Calu3 (cell line): ENCODE data around the gene FGFRL1. TPM values are rescaled to one million over a fixed set of nuclear protein-coding genes. Genes with fewer than 3 reads are reported as not detected.
A peak's percentile ranks its signal among the peaks of the same experiment; 100 is the strongest.

Source experiments
- BruUV-seq: library from RNA; stranded (reverse); fragments of 400-500 nt; replicated peaks from 2 replicates; lab custom pipeline; 2021; lab: Mats Ljungman, UMichigan
- CTCF ChIA-PET: fragments of 300-600 bp; sonication (Branson Sonifier 250); formaldehyde crosslinking; loops from one replicate; lab custom pipeline; 2022; ENCODE audit warnings: antibody characterized with exemption; lab: Charles Lee
- DNase-seq: peaks from one replicate; pipeline ENCODE4 v3.0.0; 2022
- H3K27ac Mint-ChIP-seq: one replicate; pipeline ENCODE4 v1.8.0; 2022; ENCODE audit warnings: mixed read lengths; ENCODE audit not compliant: unreplicated experiment
- H3K27me3 Mint-ChIP-seq: one replicate; pipeline ENCODE4 v1.8.0; 2022; ENCODE audit warnings: mixed read lengths; ENCODE audit not compliant: unreplicated experiment
- H3K36me3 Mint-ChIP-seq: one replicate; pipeline ENCODE4 v1.8.0; 2022; ENCODE audit warnings: mild to moderate bottlenecking, moderate library complexity, mixed read lengths; ENCODE audit not compliant: insufficient read depth, unreplicated experiment
- H3K4me1 Mint-ChIP-seq: one replicate; pipeline ENCODE4 v1.8.0; 2022; ENCODE audit warnings: mild to moderate bottlenecking, low read depth, mixed read lengths; ENCODE audit not compliant: unreplicated experiment
- H3K4me3 Mint-ChIP-seq: one replicate; pipeline ENCODE4 v1.8.0; 2022; ENCODE audit warnings: mild to moderate bottlenecking, low read depth, moderate library complexity, mixed read lengths; ENCODE audit not compliant: unreplicated experiment
- H3K9me3 Mint-ChIP-seq: one replicate; pipeline ENCODE4 v1.8.0; 2022; ENCODE audit warnings: low read depth, mixed read lengths; ENCODE audit not compliant: unreplicated experiment
- intact Hi-C: fragments of 100-400 bp; cut with micrococcal nuclease; formaldehyde crosslinking; loops from one replicate; pipeline ENCODE4 v1.10.0; 2022; ENCODE audit not compliant: unreplicated experiment
- total RNA-seq: library from RNA; stranded (reverse); gene quantifications from 2 replicates; pipeline ENCODE4 v1.2.3, GENCODE V29; 2022
- TF ChIP-seq, protein P1 (sequence below): fragments of 200-600 bp; IDR thresholded peaks from one replicate; pipeline ENCODE4 v1.8.0; 2022; ENCODE audit warnings: antibody characterized with exemption; ENCODE audit not compliant: unreplicated experiment

FGFRL1 gene
- total RNA-seq, 1 experiment from 2014 or later: 43.2 TPM

DNA sequence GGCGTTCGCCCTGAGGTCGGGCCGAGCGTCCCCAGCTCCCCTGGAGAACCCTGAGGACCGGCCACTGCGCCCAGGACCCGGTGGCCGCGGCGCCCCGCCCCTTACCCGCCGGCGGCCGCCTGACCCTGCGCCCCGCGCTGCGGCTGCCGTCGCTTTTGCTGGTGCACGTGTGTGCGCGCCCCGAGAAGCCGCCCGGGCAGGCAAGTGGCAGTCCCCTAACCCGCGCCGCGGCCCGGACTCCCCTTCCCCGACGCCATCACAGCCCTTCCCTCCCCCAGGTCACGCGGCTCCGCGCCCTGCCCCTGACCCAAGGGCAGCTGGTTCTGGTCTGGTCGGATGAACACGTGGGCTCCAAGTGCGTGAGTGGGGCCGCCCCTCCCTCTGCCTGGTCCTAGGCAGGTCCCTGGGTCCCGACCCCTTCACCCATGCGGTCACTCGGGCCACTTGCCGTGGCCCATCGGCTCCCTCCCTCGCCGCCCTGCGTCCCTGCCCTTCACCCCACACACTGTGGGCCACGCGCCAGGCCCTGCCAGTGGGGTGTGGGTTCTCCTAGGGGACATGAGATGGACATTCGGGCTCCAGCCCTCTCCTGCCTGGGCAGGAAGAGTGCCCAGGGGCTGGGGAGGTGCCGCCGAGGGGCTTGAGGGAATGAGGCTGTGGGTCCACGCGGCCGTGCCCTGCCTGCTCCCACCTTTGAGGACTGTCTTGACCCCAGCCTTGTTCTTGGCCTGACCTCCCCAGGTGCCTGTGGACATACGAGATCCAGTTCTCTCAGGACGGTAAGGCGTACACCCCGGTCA is 8.0 kb upstream of the FGFRL1 start:
- peaks cover 36% of the 10 kb centered on the region for H3K27me3 Mint-ChIP-seq
- H3K4me3 Mint-ChIP-seq: no peak overlapping the region
- DNase-seq: no peak
- no peaks in the 10 kb centered on the region for H3K9me3 Mint-ChIP-seq
- BruUV-seq: no TSS peak
- TF ChIP-seq, protein P1, sequence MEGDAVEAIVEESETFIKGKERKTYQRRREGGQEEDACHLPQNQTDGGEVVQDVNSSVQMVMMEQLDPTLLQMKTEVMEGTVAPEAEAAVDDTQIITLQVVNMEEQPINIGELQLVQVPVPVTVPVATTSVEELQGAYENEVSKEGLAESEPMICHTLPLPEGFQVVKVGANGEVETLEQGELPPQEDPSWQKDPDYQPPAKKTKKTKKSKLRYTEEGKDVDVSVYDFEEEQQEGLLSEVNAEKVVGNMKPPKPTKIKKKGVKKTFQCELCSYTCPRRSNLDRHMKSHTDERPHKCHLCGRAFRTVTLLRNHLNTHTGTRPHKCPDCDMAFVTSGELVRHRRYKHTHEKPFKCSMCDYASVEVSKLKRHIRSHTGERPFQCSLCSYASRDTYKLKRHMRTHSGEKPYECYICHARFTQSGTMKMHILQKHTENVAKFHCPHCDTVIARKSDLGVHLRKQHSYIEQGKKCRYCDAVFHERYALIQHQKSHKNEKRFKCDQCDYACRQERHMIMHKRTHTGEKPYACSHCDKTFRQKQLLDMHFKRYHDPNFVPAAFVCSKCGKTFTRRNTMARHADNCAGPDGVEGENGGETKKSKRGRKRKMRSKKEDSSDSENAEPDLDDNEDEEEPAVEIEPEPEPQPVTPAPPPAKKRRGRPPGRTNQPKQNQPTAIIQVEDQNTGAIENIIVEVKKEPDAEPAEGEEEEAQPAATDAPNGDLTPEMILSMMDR: no peak
- H3K27ac Mint-ChIP-seq: no peak overlapping the region
- peaks cover 2% of the 10 kb centered on the region for H3K4me1 Mint-ChIP-seq
- intact Hi-C loops: no loop called here
- H3K36me3 Mint-ChIP-seq: peaks cover 14% of the 10 kb centered on the region
- CTCF ChIA-PET: no interaction called here

DNA sequence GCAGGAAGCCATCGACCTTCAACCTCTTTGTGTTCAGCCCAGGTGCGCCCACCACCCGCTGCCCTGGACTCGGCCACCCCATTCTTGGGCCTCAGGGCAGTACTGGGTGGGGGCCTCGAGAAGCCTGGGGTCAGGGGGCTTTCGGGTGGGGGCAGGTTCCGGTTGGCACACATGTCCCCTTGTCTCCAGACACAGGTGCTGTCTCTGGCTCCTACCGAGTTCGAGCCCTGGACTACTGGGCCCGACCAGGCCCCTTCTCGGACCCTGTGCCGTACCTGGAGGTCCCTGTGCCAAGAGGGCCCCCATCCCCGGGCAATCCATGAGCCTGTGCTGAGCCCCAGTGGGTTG is 7.4 kb upstream of the FGFRL1 start:
- TF ChIP-seq, protein P1: no peak
- intact Hi-C loops: no loop called here
- Mint-ChIP-seq H3K4me3 (no peak overlapping the region), H3K36me3 (peaks cover 13% of the 10 kb centered on the region), H3K27me3 (peaks cover 36% of the 10 kb centered on the region), H3K4me1 (peaks cover 8% of the 10 kb centered on the region), H3K27ac (no peak overlapping the region), H3K9me3 (no peaks in the 10 kb centered on the region)
- DNase-seq: no peak
- BruUV-seq: no TSS peak
- CTCF ChIA-PET: no interaction called here

DNA sequence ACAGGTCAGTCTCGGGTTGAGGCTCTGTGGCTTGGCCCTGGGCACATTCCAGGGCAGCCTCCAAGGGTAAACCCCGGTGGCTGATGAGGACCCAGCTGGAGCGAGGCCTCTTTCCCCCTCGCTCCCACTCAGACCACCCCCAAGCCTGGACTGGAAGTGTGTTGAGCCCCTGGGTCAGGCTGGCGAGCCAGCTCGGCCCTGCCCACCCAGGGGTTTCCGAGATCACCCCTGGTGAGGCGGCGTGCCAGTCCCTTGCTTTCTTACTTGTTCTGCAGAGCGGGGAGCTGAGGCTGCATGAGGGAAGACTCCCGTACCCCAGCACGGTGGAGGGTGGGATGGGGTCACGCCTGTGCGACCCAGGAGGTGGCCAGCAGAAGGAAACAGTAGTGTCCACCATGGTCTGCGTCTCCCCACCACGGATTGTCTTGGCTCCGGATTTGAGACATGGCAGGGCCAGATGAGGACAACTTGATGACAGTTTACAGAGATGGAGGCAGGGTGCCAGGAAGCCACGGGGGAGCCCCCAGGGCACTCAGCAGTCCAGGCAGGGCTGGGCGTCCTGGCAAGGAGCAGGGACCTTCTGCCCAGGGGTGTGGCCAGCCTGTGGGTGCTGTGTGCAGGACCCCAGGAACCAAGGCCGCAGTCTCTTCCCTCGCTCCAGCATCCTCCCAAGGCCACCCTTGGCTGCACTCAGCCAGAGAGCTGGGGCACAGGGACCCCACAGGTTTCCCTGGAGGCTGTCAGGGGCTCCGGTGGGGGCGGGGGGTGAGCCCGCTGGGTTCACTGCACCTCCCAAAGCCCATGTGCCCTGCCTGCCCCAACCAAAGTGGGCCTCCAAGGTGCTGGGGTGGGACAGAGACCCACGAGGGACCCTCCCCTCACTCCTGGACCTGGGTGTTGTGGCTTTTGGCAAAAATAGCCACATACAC is 6.6 kb upstream of the FGFRL1 start:
- BruUV-seq: no TSS peak
- Mint-ChIP-seq H3K36me3 (peaks cover 8% of the 10 kb centered on the region), H3K27me3 (peaks cover 35% of the 10 kb centered on the region), H3K4me3 (no peak overlapping the region), H3K9me3 (no peaks in the 10 kb centered on the region), H3K27ac (no peak overlapping the region), H3K4me1 (peaks cover 12% of the 10 kb centered on the region)
- DNase-seq: no peak
- TF ChIP-seq, protein P1: no peak
- intact Hi-C loops: no loop called here
- CTCF ChIA-PET: no interaction called here

DNA sequence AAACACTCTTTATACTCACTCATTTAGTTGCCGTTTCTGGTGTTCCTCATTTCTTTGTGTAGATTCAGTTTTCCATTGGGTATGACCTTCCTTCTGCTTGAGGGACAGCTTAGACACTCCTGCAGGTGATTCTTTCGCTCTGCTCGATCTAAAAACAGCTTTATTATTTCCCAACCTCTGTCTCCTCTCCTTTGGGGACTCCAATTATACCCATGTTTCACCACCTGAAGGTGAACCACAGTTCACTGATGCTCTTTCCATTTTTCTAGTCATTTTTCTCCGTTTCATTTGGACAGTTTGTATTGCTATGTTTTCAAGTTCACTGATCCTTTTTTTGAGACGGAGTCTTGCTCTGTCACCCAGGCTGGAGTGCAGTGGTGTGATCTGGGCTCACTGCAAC is 4.6 kb upstream of the FGFRL1 start:
- no TSS peak for BruUV-seq
- intact Hi-C loops: no loop called here
- peaks cover 34% of the 10 kb centered on the region for H3K27me3 Mint-ChIP-seq

More for the DNA sequence above, 4.6 kb upstream of the FGFRL1 start:
- H3K9me3 Mint-ChIP-seq: no peaks in the 10 kb centered on the region
- peak overlapping the region; percentile 54 for H3K27ac Mint-ChIP-seq
- H3K4me3 Mint-ChIP-seq: no peak overlapping the region
- H3K36me3 Mint-ChIP-seq: peaks cover 25% of the 10 kb centered on the region
- TF ChIP-seq, protein P1: no peak
- H3K4me1 Mint-ChIP-seq: peaks cover 12% of the 10 kb centered on the region
- CTCF ChIA-PET: no interaction called here
- DNase-seq: no peak
